Liver (tissue), 4 donors: ENCODE data around the gene MTMR11. TPM values are rescaled to one million over a fixed set of nuclear protein-coding genes. Genes with fewer than 3 reads are reported as not detected.

Experiments
- polyA plus RNA-seq, 2 donors: library from polyadenylated mRNA; stranded (reverse) in 1 of 2; unstranded in 1 of 2; fragments of 200-250 nt in 1 of 2; fragments of >200 nt in 1 of 2; fragmentation: Nextera tagmentation in 1 of 2; extraction: Ambion mirVana in 1 of 2; gene quantifications; one replicate each; pipeline versions ENCODE4 v1.2.1 to v1.2.3, GENCODE V29; 2013 to 2015
- total RNA-seq, 2 donors: library from RNA; depleted of rRNA; stranded (reverse); fragments of >200 nt; gene quantifications; one replicate each; pipeline ENCODE4 v1.2.3, GENCODE V29; 2014
- donor health status: healthy.
- donor health status: healthy.
- donor health status: healthy.

MTMR11 gene
- total and polyA plus RNA-seq, 4 donors, result 1.5 to 2.1 (median 1.8) TPM

Other genes starting within 250 kb of the MTMR11 start
- gene FCGR1A, start 154.2 kb downstream of the MTMR11 start, total RNA-seq, result 1 to 10 TPM; 3.5 to 4.5 TPM
- 1 to 10 TPM; 1.6 to 2.5 TPM for gene FCGR1A, start 154.2 kb downstream of the MTMR11 start, polyA plus RNA-seq
- 10 to 100 TPM; 10.2 to 10.8 TPM for gene BOLA1, start 37.3 kb downstream of the MTMR11 start, total RNA-seq
- 10 to 100 TPM; 12.3 to 22.1 TPM for gene BOLA1, start 37.3 kb downstream of the MTMR11 start, polyA plus RNA-seq
- gene SV2A, start 19.0 kb downstream of the MTMR11 start, total RNA-seq, result under 1 TPM; 0.25 to 0.51 TPM
- under 1 TPM; 0.13 to 0.23 TPM for gene SV2A, start 19.0 kb downstream of the MTMR11 start, polyA plus RNA-seq
- gene SF3B4, start 9.1 kb downstream of the MTMR11 start, total RNA-seq, result 10 to 100 TPM in 1 of 2 donors, 1 to 10 TPM in 1; 6.3 to 10.1 TPM
- gene SF3B4, start 9.1 kb downstream of the MTMR11 start, polyA plus RNA-seq, result 10 to 100 TPM; 15.0 to 16.6 TPM
- 10 to 100 TPM in 1 of 2 donors, 1 to 10 TPM in 1; 8.6 to 19.2 TPM for gene OTUD7B, start 73.8 kb upstream of the MTMR11 start, total RNA-seq
- 1 to 10 TPM; 2.1 to 5.2 TPM for gene OTUD7B, start 73.8 kb upstream of the MTMR11 start, polyA plus RNA-seq
- gene VPS45, start 130.9 kb upstream of the MTMR11 start, total RNA-seq, result 10 to 100 TPM; 12.1 to 24.2 TPM
- 10 to 100 TPM in 1 of 2 donors, 1 to 10 TPM in 1; 7.7 to 16.2 TPM for gene VPS45, start 130.9 kb upstream of the MTMR11 start, polyA plus RNA-seq
- gene PLEKHO1, start 213.0 kb upstream of the MTMR11 start, total RNA-seq, result 1 to 10 TPM; 5.8 to 8.8 TPM
- 1 to 10 TPM; 3.5 to 6.3 TPM for gene PLEKHO1, start 213.0 kb upstream of the MTMR11 start, polyA plus RNA-seq